Spleen (tissue), 11 donors: ENCODE results near the gene ELMO2. TPM values are rescaled to one million over a fixed set of nuclear protein-coding genes. Genes with fewer than 3 reads are reported as not detected.

ENCODE experiments used
- DNase-seq: peaks from one replicate; pipeline ENCODE4 v3.0.0-alpha.2; 2020
- H3K27ac ChIP-seq, 8 donors: fragments of 200-600 bp; sonication (generic) in 7 of 8; 1 replicate in 4 of 8; 2 replicates in 4 of 8; pipeline versions ENCODE4 v1.5.0 to v1.8.0; 2016 to 2021; ENCODE audit warnings: inconsistent platforms in 4 of 8, mild to moderate bottlenecking in 4 of 8, moderate library complexity in 1 of 8
- H3K27me3 ChIP-seq, 7 donors: fragments of 200-600 bp; sonication (generic) in 6 of 7; replicated peaks in 1 of 7; 1 replicate in 4 of 7; 2 replicates in 3 of 7; pipeline versions ENCODE4 v1.5.0 to v1.8.0; 2016 to 2021; ENCODE audit warnings: inconsistent platforms in 3 of 7, mild to moderate bottlenecking in 1 of 7
- H3K36me3 ChIP-seq, 6 donors: fragments of 200-600 bp; sonication (generic) in 5 of 6; 1 replicate in 4 of 6; 2 replicates in 2 of 6; pipeline versions ENCODE4 v1.5.0 to v1.8.0; 2016 to 2021; ENCODE audit warnings: inconsistent platforms in 2 of 6
- H3K4me1 ChIP-seq, 6 donors: fragments of 200-600 bp; sonication (generic) in 5 of 6; 1 replicate in 3 of 6; 2 replicates in 3 of 6; pipeline versions ENCODE4 v1.5.0 to v1.8.0; 2016 to 2021; ENCODE audit warnings: inconsistent platforms in 3 of 6
- H3K4me3 ChIP-seq, 8 donors: fragments of 200-600 bp; sonication (generic) in 7 of 8; 1 replicate in 4 of 8; 2 replicates in 4 of 8; pipeline versions ENCODE4 v1.5.0 to v1.8.0; 2016 to 2021; ENCODE audit warnings: inconsistent platforms in 4 of 8, mild to moderate bottlenecking in 4 of 8, moderate library complexity in 2 of 8
- H3K9me3 ChIP-seq, 8 donors: fragments of 200-600 bp; sonication (generic) in 7 of 8; 1 replicate in 4 of 8; 2 replicates in 4 of 8; pipeline versions ENCODE4 v1.5.0 to v1.8.0; 2016 to 2021; ENCODE audit warnings: inconsistent platforms in 4 of 8
- CTCF ChIP-seq, 11 experiments: fragments of 200-600 bp in 7 of 11; fragments of 450-650 bp in 4 of 11; sonication (generic) in 4 of 11; IDR thresholded peaks in 8 of 11; conservative IDR thresholded peaks in 3 of 11; 1 replicate in 7 of 11; 2 replicates in 4 of 11; pipeline versions ENCODE4 v1.4.0 to v1.8.0; 2016 to 2021; ENCODE audit warnings: antibody characterized with exemption in 11 of 11, inconsistent platforms in 4 of 11, mild to moderate bottlenecking in 1 of 11
- POLR2A ChIP-seq, 3 donors: fragments of 450-650 bp; IDR thresholded peaks; one replicate each; pipeline ENCODE4 v1.5.1; 2017; ENCODE audit warnings: antibody characterized with exemption in 3 of 3, mild to moderate bottlenecking in 1 of 3
- POLR2AphosphoS5 ChIP-seq, 3 donors: sonication (generic); formaldehyde crosslinking; IDR thresholded peaks; one replicate each; pipeline ENCODE4 v1.5.1; 2017; ENCODE audit warnings: antibody characterized with exemption in 3 of 3
- WGBS, 5 donors: extraction: QIAGEN DNeasy Blood & Tissue Kit in 3 of 5; methylation state at CpG; one replicate each; pipeline versions ENCODE4 v1.1.5 to v1.1.7; 2013 to 2018; 5-methylcytosine and 5-hydroxymethylcytosine counted together
- intact Hi-C: fragments of 100-400 bp; cut with DNase I; formaldehyde crosslinking; loops from one replicate; pipeline ENCODE4 v1.15.0; 2023; ENCODE audit warnings: low total_unique reads
- polyA plus RNA-seq, 3 donors: library from polyadenylated mRNA; stranded (reverse); fragments of 200-250 nt; gene quantifications; one replicate each; pipeline ENCODE4 v1.2.1, GENCODE V29; 2013
- total RNA-seq, 7 donors: library from RNA; depleted of rRNA in 3 of 7; stranded (reverse); fragments of >200 nt in 3 of 7; fragmentation: NEBNext Ultra II Directional in 4 of 7; extraction: Animal tissue kit (Norgen Biotek cat#: 25700) in 4 of 7; gene quantifications; one replicate each; pipeline versions ENCODE4 v1.1.0 to v1.2.1, GENCODE V29; 2016 to 2021
- donor health status: healthy with polysubstance abuse.
- donor health status: DM: no; HTN: no; CAD: no; lungs with moderate emphysema.
- donor health status: DM: no; HTN: no; CAD: no.
- donor health status: Bipolar disorder and iron deficiency.
- donor health status: healthy.
- donor health status: DM: no; HTN: no; CAD: no.
- donor health status: DM: yes; HTN: yes; CAD: no.

ELMO2 gene
- total and polyA plus RNA-seq, 10 donors: 17.2 to 80.2 (median 61.0) TPM

GRCh38 chr20:46343348-46343974 lies 63.0 kb downstream of the ELMO2 start:
- peak overlapping the region in 1 of 8 donors; percentile 24 for H3K4me3 ChIP-seq
- DNase-seq: no peak
- H3K36me3 ChIP-seq: peaks cover 0 to 29% (median 4%) of the 10 kb centered on the region in 6 donors
- H3K9me3 ChIP-seq: no peaks in the 10 kb centered on the region
- intact Hi-C loops: no loop called here
- 1 to 11% (median 7%) methylated on average over 16 to 17 of the region's 17 CpGs for WGBS, 5 donors
- peaks cover 0 to 20% (median 11%) of the 10 kb centered on the region in 6 donors for H3K4me1 ChIP-seq
- H3K27me3 ChIP-seq: peaks cover 0 to 57% (median 21%) of the 10 kb centered on the region in 7 donors
- TF ChIP-seq CTCF (IDR thresholded peaks at IDR 0.05 in 8 of 11, conservative IDR thresholded peaks at IDR 0.05 in 3 of 11) (no peak), POLR2AphosphoS5 (IDR thresholded peaks at IDR 0.05) (peak in 2 of 3 donors; percentile 34 to 66)
- no peak overlapping the region for H3K27ac ChIP-seq

GRCh38 chr20:46342451-46343347 lies 63.7 kb downstream of the ELMO2 start:
- 53 to 59% (median 56%) methylated on average over 17 of the region's 17 CpGs for WGBS, 5 donors
- peaks cover 0 to 64% (median 21%) of the 10 kb centered on the region in 7 donors for H3K27me3 ChIP-seq
- H3K27ac ChIP-seq: no peak overlapping the region
- no peaks in the 10 kb centered on the region for H3K9me3 ChIP-seq
- intact Hi-C loops: no loop called here
- TF ChIP-seq POLR2AphosphoS5 (IDR thresholded peaks at IDR 0.05) (no peak), POLR2A (IDR thresholded peaks at IDR 0.05) (no peak), CTCF (IDR thresholded peaks at IDR 0.05 in 8 of 11, conservative IDR thresholded peaks at IDR 0.05 in 3 of 11) (no peak)
- peaks cover 0 to 20% (median 11%) of the 10 kb centered on the region in 6 donors for H3K4me1 ChIP-seq
- no peak for DNase-seq
- peak overlapping the region in 1 of 8 donors; percentile 24 for H3K4me3 ChIP-seq
- peaks cover 0 to 21% (median 0%) of the 10 kb centered on the region in 6 donors for H3K36me3 ChIP-seq

DNA sequence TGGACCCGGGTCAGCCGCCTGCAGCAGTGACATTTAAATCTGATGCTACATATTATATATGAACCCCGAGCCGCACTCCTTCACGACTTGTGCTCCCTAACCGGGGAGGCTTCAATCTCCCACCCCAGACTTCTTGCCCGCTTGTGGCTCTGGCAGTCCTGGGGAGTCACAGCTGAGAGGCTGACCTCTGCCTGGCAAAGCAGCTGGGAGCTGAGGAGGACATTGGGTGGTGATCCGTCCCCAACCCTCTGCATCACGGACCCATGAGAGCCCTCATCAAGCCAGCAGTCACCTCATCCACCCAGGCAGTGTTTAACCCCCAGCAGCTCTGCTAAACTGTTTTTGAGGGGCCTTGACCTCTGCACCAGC lies 64.4 kb downstream of the ELMO2 start:
- TF ChIP-seq POLR2AphosphoS5 (IDR thresholded peaks at IDR 0.05) (no peak), POLR2A (IDR thresholded peaks at IDR 0.05) (no peak), CTCF (IDR thresholded peaks at IDR 0.05 in 8 of 11, conservative IDR thresholded peaks at IDR 0.05 in 3 of 11) (no peak)
- H3K36me3 ChIP-seq: peaks cover 0 to 14% (median 0%) of the 10 kb centered on the region in 6 donors
- no peak for DNase-seq
- peaks cover 0 to 71% (median 21%) of the 10 kb centered on the region in 7 donors for H3K27me3 ChIP-seq
- WGBS, 5 donors: 53 to 65% (median 59%) methylated on average over 9 of the region's 9 CpGs
- intact Hi-C loops: no loop called here
- H3K4me3 ChIP-seq: no peak overlapping the region
- no peaks in the 10 kb centered on the region for H3K9me3 ChIP-seq
- H3K27ac ChIP-seq: no peak overlapping the region
- peaks cover 0 to 20% (median 11%) of the 10 kb centered on the region in 6 donors for H3K4me1 ChIP-seq
